NK-92 (cell line): ENCODE data around the gene NUAK1.

Source experiments
- DNase-seq: peaks from one replicate; lab custom pipeline; 2025; ENCODE audit not compliant: unreplicated experiment; lab: John Stamatoyannopoulos, UW

The NUAK1 gene

GRCh38 chr12:106110626-106111300 lies 28.0 kb downstream of the NUAK1 start:
- no peak for DNase-seq

GRCh38 chr12:106109168-106109910 lies 29.4 kb downstream of the NUAK1 start:
- no peak for DNase-seq

- no peak for DNase-seq
Observed at GRCh38 chr12:106108185-106108835, 30.4 kb downstream of the NUAK1 start.

GRCh38 chr12:106107566-106107965 lies 31.2 kb downstream of the NUAK1 start:
- no peak for DNase-seq

GRCh38 chr12:106106892-106107291 lies 31.9 kb downstream of the NUAK1 start:
- no peak for DNase-seq

- DNase-seq, result no peak
Observed at GRCh38 chr12:106106061-106106566, 32.6 kb downstream of the NUAK1 start.

GRCh38 chr12:106101803-106102202 lies 37.0 kb downstream of the NUAK1 start:
- DNase-seq, result no peak

GRCh38 chr12:106098691-106099200 lies 40.0 kb downstream of the NUAK1 start:
- DNase-seq, result no peak

GRCh38 chr12:106097011-106097410 lies 41.7 kb downstream of the NUAK1 start:
- DNase-seq, result no peak

GRCh38 chr12:106096376-106096775 lies 42.4 kb downstream of the NUAK1 start:
- DNase-seq, result no peak

- no peak for DNase-seq
Observed at GRCh38 chr12:106094304-106094703, 44.5 kb downstream of the NUAK1 start.

GRCh38 chr12:106093246-106093645 lies 45.5 kb downstream of the NUAK1 start:
- DNase-seq, result no peak

- DNase-seq, result no peak
Observed at GRCh38 chr12:106091446-106091820, 47.3 kb downstream of the NUAK1 start.

GRCh38 chr12:106090591-106091445 lies 47.9 kb downstream of the NUAK1 start:
- DNase-seq, result no peak

- no peak for DNase-seq
Observed at GRCh38 chr12:106089935-106090334, 48.8 kb downstream of the NUAK1 start.

- DNase-seq, result no peak
Observed at GRCh38 chr12:106088811-106089485, 49.8 kb downstream of the NUAK1 start.

GRCh38 chr12:106088246-106088808 lies 50.4 kb downstream of the NUAK1 start:
- no peak for DNase-seq

- no peak for DNase-seq
Observed at GRCh38 chr12:106086696-106087095, 52.1 kb downstream of the NUAK1 start.

- no peak for DNase-seq
Observed at GRCh38 chr12:106085213-106085612, 53.5 kb downstream of the NUAK1 start.

GRCh38 chr12:106084759-106085158 lies 54.0 kb downstream of the NUAK1 start:
- no peak for DNase-seq
